Thyroid gland (tissue), 4 donors: Measurements from ENCODE around the gene SEMA3A. TPM values are rescaled to one million over a fixed set of nuclear protein-coding genes. Genes with fewer than 3 reads are reported as not detected.

Experiments
- DNase-seq, 2 donors: peaks; one replicate each; pipeline ENCODE4 v3.0.0-alpha.2; 2019
- H3K27ac ChIP-seq, 3 donors: fragments of 200-600 bp; sonication (generic); 1 replicate in 2 of 3; 2 replicates in 1 of 3; pipeline ENCODE4 v1.5.1; 2016 to 2019; ENCODE audit warnings: mild to moderate bottlenecking in 1 of 3, moderate library complexity in 1 of 3
- H3K27me3 ChIP-seq: fragments of 200-600 bp; sonication (generic); one replicate; pipeline ENCODE4 v1.5.1; 2019
- H3K36me3 ChIP-seq, 2 donors: fragments of 200-600 bp; sonication (generic); one replicate each; pipeline ENCODE4 v1.5.1; 2016 to 2019
- H3K4me1 ChIP-seq, 2 donors: fragments of 200-600 bp; sonication (generic); one replicate each; pipeline ENCODE4 v1.5.1; 2017 to 2019
- H3K4me3 ChIP-seq, 3 donors: fragments of 200-600 bp; sonication (generic); replicated peaks in 1 of 3; 1 replicate in 2 of 3; 2 replicates in 1 of 3; pipeline ENCODE4 v1.5.1; 2016; ENCODE audit warnings: mild to moderate bottlenecking in 1 of 3
- H3K9me3 ChIP-seq: fragments of 200-600 bp; sonication (generic); one replicate; pipeline ENCODE4 v1.5.1; 2017
- POLR2A ChIP-seq, 2 donors: fragments of 450-650 bp; IDR thresholded peaks; one replicate each; pipeline ENCODE4 v1.6.1; 2017; ENCODE audit warnings: antibody characterized with exemption in 2 of 2, mild to moderate bottlenecking in 2 of 2, moderate library complexity in 1 of 2
- WGBS, 2 donors: methylation state at CpG; one replicate each; pipeline ENCODE4 v1.1.5; 2017; 5-methylcytosine and 5-hydroxymethylcytosine counted together
- intact Hi-C: fragments of 100-400 bp; cut with DNase I; formaldehyde crosslinking; loops from one replicate; pipeline ENCODE4 v1.15.1; 2023
- total RNA-seq, 4 donors: library from RNA; depleted of rRNA; stranded (reverse); fragments of >200 nt; gene quantifications; one replicate each; pipeline ENCODE4 v1.2.3, GENCODE V29; 2016
- TF ChIP-seq, protein P1 (sequence below), 6 experiments: fragments of 200-600 bp in 3 of 6; fragments of 450-650 bp in 3 of 6; sonication (generic) in 3 of 6; IDR thresholded peaks; one replicate each; pipeline ENCODE4 v1.5.1; 2016 to 2019; ENCODE audit warnings: antibody characterized with exemption in 6 of 6, mild to moderate bottlenecking in 2 of 6, inconsistent platforms in 1 of 6, moderate library complexity in 1 of 6

SEMA3A gene
- total RNA-seq, 4 donors from 2014 or later = 6.5 to 18.0 (median 13.0) TPM

DNA sequence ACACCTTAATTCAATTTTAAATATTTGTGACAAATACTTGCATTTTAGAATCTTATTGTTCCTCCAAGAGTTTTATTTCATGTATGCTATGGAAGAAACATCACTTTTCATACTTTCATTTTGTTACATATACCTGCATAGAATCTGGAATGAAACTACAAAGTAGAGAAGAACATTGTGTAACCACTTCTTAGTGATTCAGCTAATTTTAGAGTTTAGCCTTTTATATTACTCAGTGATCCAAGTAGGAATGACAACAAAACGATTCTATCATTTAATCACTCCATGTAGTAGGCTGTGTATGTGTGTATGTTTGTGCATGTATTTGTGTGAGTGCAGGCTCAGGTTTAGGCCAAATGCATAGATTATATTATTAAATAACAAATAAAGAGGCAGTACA lies 14.4 kb upstream of the SEMA3A start:
- Histone ChIP-seq H3K4me1 (no peaks in the 10 kb centered on the region), H3K4me3 (no peak overlapping the region), H3K9me3 (no peaks in the 10 kb centered on the region), H3K27me3 (no peaks in the 10 kb centered on the region), H3K27ac (no peak overlapping the region), H3K36me3 (no peaks in the 10 kb centered on the region)
- DNase-seq = no peak
- intact Hi-C loops = no loop called here
- TF ChIP-seq POLR2A (IDR thresholded peaks at IDR 0.05) = no peak
- TF ChIP-seq, protein P1, sequence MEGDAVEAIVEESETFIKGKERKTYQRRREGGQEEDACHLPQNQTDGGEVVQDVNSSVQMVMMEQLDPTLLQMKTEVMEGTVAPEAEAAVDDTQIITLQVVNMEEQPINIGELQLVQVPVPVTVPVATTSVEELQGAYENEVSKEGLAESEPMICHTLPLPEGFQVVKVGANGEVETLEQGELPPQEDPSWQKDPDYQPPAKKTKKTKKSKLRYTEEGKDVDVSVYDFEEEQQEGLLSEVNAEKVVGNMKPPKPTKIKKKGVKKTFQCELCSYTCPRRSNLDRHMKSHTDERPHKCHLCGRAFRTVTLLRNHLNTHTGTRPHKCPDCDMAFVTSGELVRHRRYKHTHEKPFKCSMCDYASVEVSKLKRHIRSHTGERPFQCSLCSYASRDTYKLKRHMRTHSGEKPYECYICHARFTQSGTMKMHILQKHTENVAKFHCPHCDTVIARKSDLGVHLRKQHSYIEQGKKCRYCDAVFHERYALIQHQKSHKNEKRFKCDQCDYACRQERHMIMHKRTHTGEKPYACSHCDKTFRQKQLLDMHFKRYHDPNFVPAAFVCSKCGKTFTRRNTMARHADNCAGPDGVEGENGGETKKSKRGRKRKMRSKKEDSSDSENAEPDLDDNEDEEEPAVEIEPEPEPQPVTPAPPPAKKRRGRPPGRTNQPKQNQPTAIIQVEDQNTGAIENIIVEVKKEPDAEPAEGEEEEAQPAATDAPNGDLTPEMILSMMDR (IDR thresholded peaks at IDR 0.05) = no peak
- 64 to 80% methylated on average over 1 of the region's 1 CpG for WGBS, 2 donors

DNA sequence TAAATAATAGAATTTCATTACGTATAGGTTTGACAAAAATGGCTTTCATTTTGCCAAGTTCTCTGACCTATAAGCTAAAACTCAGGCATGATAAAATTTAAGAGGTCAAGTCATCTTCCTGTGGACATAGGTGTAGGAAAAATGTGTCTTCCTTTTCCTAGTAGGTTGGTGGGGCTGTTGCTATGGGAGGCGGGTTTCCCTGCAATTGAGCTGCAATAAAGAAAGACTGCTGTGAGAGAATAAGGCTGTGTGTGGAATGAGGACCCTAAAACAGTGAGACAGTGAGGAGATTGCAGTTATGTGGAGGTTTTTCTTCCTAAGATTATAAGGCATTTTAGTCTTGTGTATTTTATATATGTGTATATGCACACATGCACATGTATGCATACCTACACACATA lies 13.0 kb upstream of the SEMA3A start:
- TF ChIP-seq, protein P1 (IDR thresholded peaks at IDR 0.05) = no peak
- TF ChIP-seq POLR2A (IDR thresholded peaks at IDR 0.05) = no peak
- WGBS, 2 donors = 89 to 95% methylated on average over 2 of the region's 2 CpGs
- Histone ChIP-seq H3K9me3 (no peaks in the 10 kb centered on the region), H3K4me1 (no peaks in the 10 kb centered on the region), H3K4me3 (no peak overlapping the region), H3K27ac (no peak overlapping the region), H3K36me3 (no peaks in the 10 kb centered on the region), H3K27me3 (no peaks in the 10 kb centered on the region)
- DNase-seq = no peak
- intact Hi-C loops = no loop called here

DNA sequence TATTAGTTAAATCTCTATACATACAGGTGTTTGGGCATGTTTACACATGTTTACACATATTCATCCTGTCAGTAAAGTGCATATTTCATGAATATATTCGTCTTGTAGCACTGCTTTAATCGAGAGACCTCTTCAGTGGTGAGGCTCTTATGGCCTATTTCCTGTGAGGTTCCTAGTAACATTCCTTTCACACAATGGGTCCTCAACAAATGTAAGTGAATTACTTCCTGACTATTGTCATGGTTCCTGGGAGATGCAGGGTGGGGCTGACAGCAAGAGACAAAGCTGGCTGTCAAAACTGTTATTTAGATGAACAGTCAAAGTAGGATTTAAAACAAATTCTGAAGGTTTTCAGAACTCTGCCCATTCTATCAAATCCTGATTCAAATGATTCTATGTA lies 12.4 kb upstream of the SEMA3A start:
- WGBS, 2 donors = 59 to 60% methylated on average over 2 of the region's 2 CpGs
- Histone ChIP-seq H3K27me3 (no peaks in the 10 kb centered on the region), H3K27ac (no peak overlapping the region), H3K4me1 (no peaks in the 10 kb centered on the region), H3K9me3 (no peaks in the 10 kb centered on the region), H3K36me3 (no peaks in the 10 kb centered on the region), H3K4me3 (no peak overlapping the region)
- intact Hi-C loops = no loop called here
- no peak for DNase-seq
- TF ChIP-seq POLR2A (IDR thresholded peaks at IDR 0.05) = no peak
- TF ChIP-seq, protein P1 (IDR thresholded peaks at IDR 0.05) = no peak

DNA sequence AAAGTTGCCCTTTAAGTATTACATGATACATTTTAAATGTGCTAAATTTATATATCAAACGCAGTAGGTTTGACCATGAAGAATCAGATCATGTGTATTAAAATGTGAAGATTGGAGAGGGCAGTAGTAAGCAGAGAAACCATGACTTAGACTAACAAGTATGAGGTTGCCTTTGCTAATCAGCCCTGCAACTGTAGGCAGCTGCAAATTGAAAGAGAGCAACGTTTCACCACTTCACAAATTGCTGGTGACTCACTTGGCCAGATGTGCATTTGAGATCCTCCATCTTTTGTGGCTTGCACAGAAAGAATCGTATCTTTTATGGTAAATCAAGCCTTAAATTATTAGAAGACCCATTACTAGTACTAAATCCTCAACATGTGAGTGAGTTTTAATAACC lies 10.1 kb upstream of the SEMA3A start:
- no peak for DNase-seq
- TF ChIP-seq, protein P1 (IDR thresholded peaks at IDR 0.05) = no peak
- no peak for TF ChIP-seq POLR2A (IDR thresholded peaks at IDR 0.05)
- intact Hi-C loops = no loop called here
- H3K4me3 ChIP-seq = no peak overlapping the region
- no peaks in the 10 kb centered on the region for H3K4me1 ChIP-seq
- no peaks in the 10 kb centered on the region for H3K36me3 ChIP-seq
- no peak overlapping the region for H3K27ac ChIP-seq
- WGBS, 2 donors = 75 to 77% methylated on average over 3 of the region's 3 CpGs
- no peaks in the 10 kb centered on the region for H3K27me3 ChIP-seq
- H3K9me3 ChIP-seq = no peaks in the 10 kb centered on the region

DNA sequence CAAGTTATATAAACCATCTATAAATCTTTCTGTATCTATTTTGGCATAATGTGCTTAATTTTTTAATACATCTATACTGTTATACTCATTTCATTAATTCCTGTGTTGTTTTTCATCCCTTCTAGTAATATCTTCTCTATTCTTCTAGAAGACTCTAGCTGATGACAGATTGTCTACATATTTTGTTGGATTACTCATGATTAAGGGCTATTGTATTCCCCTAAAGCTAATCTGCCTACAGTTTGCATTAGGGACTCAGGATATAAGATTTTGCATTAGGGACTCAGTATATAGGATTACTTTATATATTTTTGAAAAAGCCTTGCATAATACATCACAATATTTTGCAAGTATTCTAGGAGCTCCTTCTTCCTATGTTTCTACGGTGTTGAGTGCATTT lies 8.3 kb upstream of the SEMA3A start:
- DNase-seq = no peak
- no peaks in the 10 kb centered on the region for H3K9me3 ChIP-seq
- no peaks in the 10 kb centered on the region for H3K27me3 ChIP-seq
- WGBS, 2 donors = 91 to 95% methylated on average over 1 of the region's 1 CpG
- H3K36me3 ChIP-seq = no peaks in the 10 kb centered on the region
- TF ChIP-seq, protein P1 (IDR thresholded peaks at IDR 0.05) = no peak
- no peak for TF ChIP-seq POLR2A (IDR thresholded peaks at IDR 0.05)
- intact Hi-C loops = no loop called here
- H3K27ac ChIP-seq = no peak overlapping the region
- no peak overlapping the region for H3K4me3 ChIP-seq
- H3K4me1 ChIP-seq = no peaks in the 10 kb centered on the region
